ENCODE results near the gene VAV3.
"Not testable (repeated sequence)": the region's sequence is repeated elsewhere in the genome, so short reads cannot be mapped to it uniquely, and the experiment has no call there.

Gene VAV3

DNA sequence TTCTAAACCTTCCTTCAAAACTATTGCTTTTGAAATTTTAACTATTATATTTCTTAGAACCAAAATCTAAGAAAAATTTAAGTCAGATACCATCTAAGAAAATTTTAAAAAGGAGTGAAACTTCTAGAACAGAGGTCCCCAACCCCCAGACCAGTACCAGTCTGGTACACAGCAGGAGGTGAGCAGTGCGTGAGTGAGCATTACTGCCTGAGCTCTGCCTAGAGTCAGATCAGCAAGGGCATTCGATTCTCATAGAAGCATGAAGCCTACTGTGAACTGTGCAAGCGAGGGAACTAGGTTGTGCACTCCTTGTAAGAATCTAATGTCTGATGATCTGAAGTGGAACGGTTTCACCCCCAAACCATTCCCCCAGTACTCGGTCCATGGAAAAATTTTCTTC lies 106.7 kb downstream of the VAV3 start:
- no peak overlapping the region for H3K9ac ChIP-seq (ENCODE audit: low read depth, low read length, poor library complexity)
- no peak overlapping the region for H3K4me3 ChIP-seq (ENCODE audit: low read length in 2 of 2)
- H4K8ac ChIP-seq (ENCODE audit: low read depth, low read length) = no peak overlapping the region
- no peak for DNase-seq (ENCODE audit: low spot score)
- no peak overlapping the region for H2AFZ ChIP-seq (ENCODE audit: low read length)
- no peak overlapping the region for H2BK120ac ChIP-seq (ENCODE audit: low read depth, low read length)
- no peaks in the 10 kb centered on the region for H3K27me3 ChIP-seq (ENCODE audit: control insufficient read depth in 3 of 3, insufficient read depth in 3 of 3, low read depth in 1 of 3, low read length in 3 of 3)
- H3K4me2 ChIP-seq (ENCODE audit: insufficient read depth, low read length, poor library complexity, severe bottlenecking) = no peak overlapping the region
- no peak overlapping the region for H4K91ac ChIP-seq (ENCODE audit: low read depth, low read length, poor library complexity)
- H3K23ac ChIP-seq (ENCODE audit: low read depth, low read length, poor library complexity) = no peak overlapping the region
- H3K4ac ChIP-seq (ENCODE audit: low read length) = no peak overlapping the region
- peaks cover 2 to 3% of the 10 kb centered on the region in 2 donors for H3K4me1 ChIP-seq (ENCODE audit: control insufficient read depth in 2 of 2, insufficient read depth in 1 of 2, low read depth in 1 of 2, low read length in 2 of 2)
- H3K36me3 ChIP-seq (replicated peaks in 1 of 2; ENCODE audit: control insufficient read depth in 2 of 2, insufficient read depth in 2 of 2, low read length in 2 of 2) = no peaks in the 10 kb centered on the region
- no peak overlapping the region for H2BK5ac ChIP-seq (ENCODE audit: low read length)
- H3K79me1 ChIP-seq (ENCODE audit: low read depth, low read length) = no peaks in the 10 kb centered on the region
- H2AK5ac ChIP-seq (ENCODE audit: low read depth, low read length) = no peak overlapping the region
- no peak overlapping the region for H3K27ac ChIP-seq (replicated peaks; ENCODE audit: low read length)
- no peak overlapping the region for H3K14ac ChIP-seq (ENCODE audit: low read length)
- WGBS, 2 donors (ENCODE audit: extremely low coverage in 2 of 2, insufficient read length in 2 of 2, insufficient replicate concordance in 1 of 2) = no CpG with 5 or more reads among the region's 5 CpGs
- H3K9me3 ChIP-seq (replicated peaks in 1 of 2; ENCODE audit: control insufficient read depth in 2 of 2, insufficient read depth in 1 of 2, low read depth in 1 of 2, low read length in 2 of 2) = no peaks in the 10 kb centered on the region
- no peak overlapping the region for H3K18ac ChIP-seq (ENCODE audit: low read length)
- no peak overlapping the region for H2BK15ac ChIP-seq (ENCODE audit: low read length)
- no peak overlapping the region for H2BK12ac ChIP-seq (ENCODE audit: low read length)

DNA sequence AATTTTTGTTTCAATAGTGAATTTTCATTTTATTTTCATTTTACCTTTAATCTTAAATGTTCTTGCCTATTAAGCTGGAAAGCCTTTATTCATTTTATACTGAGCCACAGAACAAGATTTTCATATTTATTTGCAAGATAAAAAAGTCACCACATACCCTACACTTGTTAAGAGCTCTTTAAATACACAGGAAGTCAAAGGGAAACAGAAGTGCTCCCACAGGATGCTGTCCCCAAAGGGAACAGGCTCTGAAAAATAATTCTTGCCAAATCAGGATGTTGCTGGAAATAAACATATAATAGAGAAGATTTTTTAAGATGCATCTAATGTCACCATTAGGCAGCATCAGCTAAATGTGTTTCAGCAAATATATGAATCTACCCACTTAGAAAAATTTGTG lies 113.6 kb downstream of the VAV3 start:
- H3K27ac ChIP-seq (replicated peaks; ENCODE audit: low read length) = no peak overlapping the region
- no peak overlapping the region for H3K14ac ChIP-seq (ENCODE audit: low read length)
- no peak overlapping the region for H3K4ac ChIP-seq (ENCODE audit: low read length)
- H3K9me3 ChIP-seq (replicated peaks in 1 of 2; ENCODE audit: control insufficient read depth in 2 of 2, insufficient read depth in 1 of 2, low read depth in 1 of 2, low read length in 2 of 2) = no peaks in the 10 kb centered on the region
- H3K4me3 ChIP-seq (ENCODE audit: low read length in 2 of 2) = no peak overlapping the region
- H3K4me1 ChIP-seq (ENCODE audit: control insufficient read depth in 2 of 2, insufficient read depth in 1 of 2, low read depth in 1 of 2, low read length in 2 of 2) = no peaks in the 10 kb centered on the region
- H4K91ac ChIP-seq (ENCODE audit: low read depth, low read length, poor library complexity) = no peak overlapping the region
- DNase-seq (ENCODE audit: low spot score) = no peak
- H2BK5ac ChIP-seq (ENCODE audit: low read length) = no peak overlapping the region
- no peaks in the 10 kb centered on the region for H3K79me1 ChIP-seq (ENCODE audit: low read depth, low read length)
- H3K9ac ChIP-seq (ENCODE audit: low read depth, low read length, poor library complexity) = no peak overlapping the region
- no peak overlapping the region for H3K23ac ChIP-seq (ENCODE audit: low read depth, low read length, poor library complexity)
- H2AFZ ChIP-seq (ENCODE audit: low read length) = no peak overlapping the region
- no peak overlapping the region for H3K18ac ChIP-seq (ENCODE audit: low read length)
- H2BK15ac ChIP-seq (ENCODE audit: low read length) = no peak overlapping the region
- no peak overlapping the region for H2BK120ac ChIP-seq (ENCODE audit: low read depth, low read length)
- no peak overlapping the region for H2AK5ac ChIP-seq (ENCODE audit: low read depth, low read length)
- no peaks in the 10 kb centered on the region for H3K27me3 ChIP-seq (ENCODE audit: control insufficient read depth in 3 of 3, insufficient read depth in 3 of 3, low read depth in 1 of 3, low read length in 3 of 3)
- no peak overlapping the region for H2BK12ac ChIP-seq (ENCODE audit: low read length)
- H4K8ac ChIP-seq (ENCODE audit: low read depth, low read length) = no peak overlapping the region
- H3K4me2 ChIP-seq (ENCODE audit: insufficient read depth, low read length, poor library complexity, severe bottlenecking) = no peak overlapping the region
- no peaks in the 10 kb centered on the region for H3K36me3 ChIP-seq (replicated peaks in 1 of 2; ENCODE audit: control insufficient read depth in 2 of 2, insufficient read depth in 2 of 2, low read length in 2 of 2)

DNA sequence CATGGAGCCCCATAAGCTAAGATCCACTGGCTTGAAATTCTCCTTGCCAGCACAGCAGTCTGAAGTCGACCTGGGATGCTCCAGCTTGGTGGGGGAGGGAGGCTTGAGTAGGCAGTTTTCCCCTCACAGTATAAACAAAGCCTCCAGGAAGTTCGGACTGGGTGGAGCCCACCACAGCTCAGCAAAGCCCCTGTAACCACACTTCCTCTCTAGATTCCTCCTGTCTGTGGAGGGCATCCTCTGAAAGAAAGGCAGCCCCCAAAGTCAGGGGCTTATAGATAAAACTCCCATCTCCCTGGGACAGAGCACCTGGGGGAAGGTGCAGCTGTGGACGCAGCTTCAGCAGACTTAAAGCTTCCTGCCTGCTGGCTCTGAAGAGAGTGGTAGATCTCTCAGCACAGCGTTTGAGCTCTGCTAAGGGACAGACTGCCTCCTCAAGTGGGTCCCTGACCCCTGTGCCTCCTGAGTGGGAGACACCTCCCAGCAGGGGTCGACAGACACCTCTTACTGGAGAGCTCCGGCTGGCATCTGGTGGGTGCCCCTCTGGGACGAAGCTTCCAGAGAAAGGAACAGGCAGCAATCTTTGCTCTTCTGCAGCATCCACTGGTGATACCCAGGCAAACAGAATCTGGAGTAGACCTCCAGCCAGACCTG lies 120.3 kb downstream of the VAV3 start:
- H3K4ac ChIP-seq (ENCODE audit: low read length); H2BK120ac ChIP-seq (ENCODE audit: low read depth, low read length); H3K23ac ChIP-seq (ENCODE audit: low read depth, low read length, poor library complexity); H3K9me3 ChIP-seq (replicated peaks in 1 of 2; ENCODE audit: control insufficient read depth in 2 of 2, insufficient read depth in 1 of 2, low read depth in 1 of 2, low read length in 2 of 2); DNase-seq (ENCODE audit: low spot score); H3K27ac ChIP-seq (replicated peaks; ENCODE audit: low read length); H3K36me3 ChIP-seq (replicated peaks in 1 of 2; ENCODE audit: control insufficient read depth in 2 of 2, insufficient read depth in 2 of 2, low read length in 2 of 2); H3K27me3 ChIP-seq (ENCODE audit: control insufficient read depth in 3 of 3, insufficient read depth in 3 of 3, low read depth in 1 of 3, low read length in 3 of 3); H2AK5ac ChIP-seq (ENCODE audit: low read depth, low read length); H3K14ac ChIP-seq (ENCODE audit: low read length); H3K4me2 ChIP-seq (ENCODE audit: insufficient read depth, low read length, poor library complexity, severe bottlenecking); H4K91ac ChIP-seq (ENCODE audit: low read depth, low read length, poor library complexity); H2BK15ac ChIP-seq (ENCODE audit: low read length); H3K4me3 ChIP-seq (ENCODE audit: low read length in 2 of 2); H3K79me1 ChIP-seq (ENCODE audit: low read depth, low read length); H4K8ac ChIP-seq (ENCODE audit: low read depth, low read length); H3K18ac ChIP-seq (ENCODE audit: low read length); H3K4me1 ChIP-seq (ENCODE audit: control insufficient read depth in 2 of 2, insufficient read depth in 1 of 2, low read depth in 1 of 2, low read length in 2 of 2); H3K9ac ChIP-seq (ENCODE audit: low read depth, low read length, poor library complexity); H2BK5ac ChIP-seq (ENCODE audit: low read length); H2BK12ac ChIP-seq (ENCODE audit: low read length): not testable (repeated sequence)
- WGBS, 2 donors (ENCODE audit: extremely low coverage in 2 of 2, insufficient read length in 2 of 2, insufficient replicate concordance in 1 of 2) = no CpG with 5 or more reads among the region's 7 CpGs
- H2AFZ ChIP-seq (ENCODE audit: low read length) = peak overlapping the region; percentile 43

DNA sequence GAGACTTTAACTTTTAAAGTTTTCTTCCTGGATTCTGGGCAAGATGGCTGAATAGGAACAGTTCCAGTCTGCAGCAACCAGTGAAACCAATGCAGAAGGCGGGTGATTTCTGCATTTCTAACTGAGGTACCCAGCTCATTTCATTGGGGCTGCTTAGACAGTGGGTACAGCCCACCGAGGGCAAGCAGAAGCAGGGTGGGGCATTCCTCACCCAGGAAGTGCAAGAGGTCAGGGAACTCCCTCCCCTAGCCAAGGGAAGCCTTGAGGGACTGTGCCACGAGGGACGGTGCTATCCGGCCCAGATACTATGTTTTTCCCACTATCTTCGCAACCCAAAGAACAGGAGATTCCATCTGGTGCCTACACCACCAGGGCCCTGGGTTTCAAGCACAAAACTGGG lies 121.0 kb downstream of the VAV3 start:
- Histone ChIP-seq H4K91ac (ENCODE audit: low read depth, low read length, poor library complexity) (no peak overlapping the region), H3K18ac (ENCODE audit: low read length) (no peak overlapping the region), H2AFZ (ENCODE audit: low read length) (peak overlapping the region; percentile 43), H3K23ac (ENCODE audit: low read depth, low read length, poor library complexity) (no peak overlapping the region), H3K36me3 (replicated peaks in 1 of 2; ENCODE audit: control insufficient read depth in 2 of 2, insufficient read depth in 2 of 2, low read length in 2 of 2) (no peaks in the 10 kb centered on the region), H3K79me1 (ENCODE audit: low read depth, low read length) (no peaks in the 10 kb centered on the region), H3K27ac (replicated peaks; ENCODE audit: low read length) (no peak overlapping the region), H2BK5ac (ENCODE audit: low read length) (no peak overlapping the region), H3K27me3 (ENCODE audit: control insufficient read depth in 3 of 3, insufficient read depth in 3 of 3, low read depth in 1 of 3, low read length in 3 of 3) (no peaks in the 10 kb centered on the region), H3K4me2 (ENCODE audit: insufficient read depth, low read length, poor library complexity, severe bottlenecking) (no peak overlapping the region), H3K9me3 (replicated peaks in 1 of 2; ENCODE audit: control insufficient read depth in 2 of 2, insufficient read depth in 1 of 2, low read depth in 1 of 2, low read length in 2 of 2) (no peaks in the 10 kb centered on the region), H3K14ac (ENCODE audit: low read length) (no peak overlapping the region), H3K4ac (ENCODE audit: low read length) (no peak overlapping the region), H2BK120ac (ENCODE audit: low read depth, low read length) (no peak overlapping the region), H3K4me1 (ENCODE audit: control insufficient read depth in 2 of 2, insufficient read depth in 1 of 2, low read depth in 1 of 2, low read length in 2 of 2) (no peaks in the 10 kb centered on the region), H2BK12ac (ENCODE audit: low read length) (no peak overlapping the region), H3K4me3 (ENCODE audit: low read length in 2 of 2) (no peak overlapping the region), H2BK15ac (ENCODE audit: low read length) (no peak overlapping the region), H2AK5ac (ENCODE audit: low read depth, low read length) (no peak overlapping the region), H4K8ac (ENCODE audit: low read depth, low read length) (no peak overlapping the region), H3K9ac (ENCODE audit: low read depth, low read length, poor library complexity) (no peak overlapping the region)
- WGBS, 2 donors (ENCODE audit: extremely low coverage in 2 of 2, insufficient read length in 2 of 2, insufficient replicate concordance in 1 of 2) = no CpG with 5 or more reads among the region's 6 CpGs
- DNase-seq (ENCODE audit: low spot score) = no peak
